H9 (cell line): ENCODE measurements around the gene CACNA1G. TPM values are rescaled to one million over a fixed set of nuclear protein-coding genes. Genes with fewer than 3 reads are reported as not detected.

Experiments used
- DNase-seq: peaks from one replicate; pipeline ENCODE4 v3.0.0-alpha.2; 2017
- H2AFZ ChIP-seq: one replicate; pipeline ENCODE4 v1.6.1; 2013; ENCODE audit warnings: mild to moderate bottlenecking, low read length, control low read depth, moderate library complexity
- H2AK5ac ChIP-seq: 2 replicates; pipeline ENCODE4 v1.6.1; 2013; ENCODE audit warnings: low read length, control low read depth, mixed read lengths; ENCODE audit not compliant: insufficient read length
- H2BK120ac ChIP-seq: one replicate; pipeline ENCODE4 v1.6.1; 2013; ENCODE audit warnings: low read depth, mild to moderate bottlenecking, low read length, control low read depth, inconsistent platforms; ENCODE audit not compliant: poor library complexity, severe bottlenecking
- H2BK12ac ChIP-seq: 2 replicates; pipeline ENCODE4 v1.6.1; 2013; ENCODE audit warnings: low read length, control low read depth, mixed read lengths, low read depth; ENCODE audit not compliant: insufficient read length
- H2BK15ac ChIP-seq: 2 replicates; pipeline ENCODE4 v1.6.1; 2013; ENCODE audit warnings: low read depth, low read length, control low read depth
- H2BK20ac ChIP-seq: one replicate; pipeline ENCODE4 v1.6.1; 2013; ENCODE audit warnings: low read depth, mild to moderate bottlenecking, low read length, control low read depth, inconsistent platforms; ENCODE audit not compliant: poor library complexity, severe bottlenecking
- H2BK5ac ChIP-seq: 2 replicates; pipeline ENCODE4 v1.6.1; 2013; ENCODE audit warnings: low read length, control low read depth, mixed read lengths; ENCODE audit not compliant: insufficient read length
- H3K14ac ChIP-seq: 2 replicates; pipeline ENCODE4 v1.6.1; 2013; ENCODE audit warnings: low read length, control low read depth; ENCODE audit not compliant: insufficient read depth
- H3K18ac ChIP-seq: 2 replicates; pipeline ENCODE4 v1.6.1; 2013; ENCODE audit warnings: low read depth, mild to moderate bottlenecking, mixed read lengths, low read length, control low read depth; ENCODE audit not compliant: insufficient read length
- H3K23ac ChIP-seq: 2 replicates; pipeline ENCODE4 v1.6.1; 2013; ENCODE audit warnings: low read length, control low read depth, mixed read lengths, low read depth; ENCODE audit not compliant: insufficient read length
- H3K23me2 ChIP-seq: 2 replicates; pipeline ENCODE4 v1.6.1; 2013; ENCODE audit warnings: low read depth, mild to moderate bottlenecking, mixed read lengths, low read length, control low read depth; ENCODE audit not compliant: insufficient read length, poor library complexity, severe bottlenecking
- H3K27ac ChIP-seq: 2 replicates; pipeline ENCODE4 v1.5.1; 2013; ENCODE audit warnings: low read length, control low read depth, mixed read lengths, low read depth; ENCODE audit not compliant: insufficient read length
- H3K27me3 ChIP-seq: 2 replicates; pipeline ENCODE4 v1.6.1; 2013; ENCODE audit warnings: low read length, control low read depth, inconsistent platforms; ENCODE audit not compliant: insufficient read depth
- H3K4ac ChIP-seq: 2 replicates; pipeline ENCODE4 v1.6.1; 2013; ENCODE audit warnings: low read depth, mild to moderate bottlenecking, control low read depth, inconsistent platforms, low read length, moderate library complexity
- H3K4me1 ChIP-seq: 2 replicates; pipeline ENCODE4 v1.6.1; 2013; ENCODE audit warnings: low read length, control low read depth, inconsistent platforms; ENCODE audit not compliant: insufficient read depth
- H3K4me2 ChIP-seq: 2 replicates; pipeline ENCODE4 v1.6.1; 2013; ENCODE audit warnings: low read length, control low read depth, mixed read lengths; ENCODE audit not compliant: insufficient read length, insufficient read depth
- H3K56ac ChIP-seq: 2 replicates; pipeline ENCODE4 v1.6.1; 2013; ENCODE audit warnings: low read depth, mild to moderate bottlenecking, mixed read lengths, low read length, control low read depth; ENCODE audit not compliant: insufficient read length
- H3K79me1 ChIP-seq: 2 replicates; pipeline ENCODE4 v1.6.1; 2013; ENCODE audit warnings: low read depth, mild to moderate bottlenecking, moderate library complexity, low read length, control low read depth, inconsistent platforms; ENCODE audit not compliant: insufficient read depth, poor library complexity, severe bottlenecking
- H3K79me2 ChIP-seq: 2 replicates; pipeline ENCODE4 v1.6.1; 2013; ENCODE audit warnings: low read length, control low read depth, inconsistent platforms; ENCODE audit not compliant: insufficient read depth
- H3K9ac ChIP-seq: 2 replicates; pipeline ENCODE4 v1.6.1; 2013; ENCODE audit warnings: low read length, control low read depth, mixed read lengths; ENCODE audit not compliant: insufficient read length; ENCODE audit errors: extremely low read depth
- H3K9me3 ChIP-seq: one replicate; pipeline ENCODE4 v1.6.1; 2013; ENCODE audit warnings: low read depth, low read length, inconsistent platforms; ENCODE audit not compliant: control insufficient read depth
- H3T11ph ChIP-seq: one replicate; pipeline ENCODE4 v1.6.1; 2013; ENCODE audit warnings: mild to moderate bottlenecking, low read length, control low read depth, inconsistent platforms
- H4K20me1 ChIP-seq: one replicate; pipeline ENCODE4 v1.6.1; 2013; ENCODE audit not compliant: control insufficient read depth, insufficient read length, insufficient read depth
- H4K5ac ChIP-seq: 2 replicates; pipeline ENCODE4 v1.6.1; 2013; ENCODE audit warnings: low read depth, mild to moderate bottlenecking, mixed read lengths, low read length, control low read depth; ENCODE audit not compliant: insufficient read length
- H4K8ac ChIP-seq: replicated peaks from 2 replicates; pipeline ENCODE4 v1.6.1; 2013; ENCODE audit warnings: low read length, control low read depth, mixed read lengths, low read depth; ENCODE audit not compliant: insufficient read length
- H4K91ac ChIP-seq: 2 replicates; pipeline ENCODE4 v1.6.1; 2013; ENCODE audit warnings: low read depth, mild to moderate bottlenecking, moderate library complexity, mixed read lengths, low read length, control low read depth; ENCODE audit not compliant: insufficient read length
- H3K27ac Mint-ChIP-seq, 3 experiments: 2 replicates in 2 of 3; 3 replicates in 1 of 3; pipeline ENCODE4 v1.8.0; 2020 to 2021; ENCODE audit warnings: mixed read lengths in 3 of 3, mild to moderate bottlenecking in 1 of 3, moderate library complexity in 1 of 3
- H3K27me3 Mint-ChIP-seq: 2 replicates; pipeline ENCODE4 v1.8.0; 2021; ENCODE audit warnings: low read depth, mild to moderate bottlenecking, moderate library complexity, mixed read lengths
- H3K36me3 Mint-ChIP-seq, 3 experiments: 2 replicates in 2 of 3; 3 replicates in 1 of 3; pipeline ENCODE4 v1.8.0; 2020 to 2021; ENCODE audit warnings: low read depth in 3 of 3, mixed read lengths in 3 of 3; ENCODE audit not compliant: insufficient read depth in 1 of 3
- H3K4me1 Mint-ChIP-seq, 2 experiments: 2 replicates each; pipeline ENCODE4 v1.8.0; 2020; ENCODE audit warnings: mixed read lengths in 2 of 2
- H3K4me3 Mint-ChIP-seq, 2 experiments: 2 replicates in 1 of 2; 3 replicates in 1 of 2; pipeline ENCODE4 v1.8.0; 2020 to 2021; ENCODE audit warnings: mild to moderate bottlenecking in 2 of 2, mixed read lengths in 2 of 2, moderate library complexity in 1 of 2
- H3K9me3 Mint-ChIP-seq, 2 experiments: 2 replicates in 1 of 2; 3 replicates in 1 of 2; pipeline ENCODE4 v1.8.0; 2020; ENCODE audit warnings: mild to moderate bottlenecking in 2 of 2, mixed read lengths in 2 of 2, moderate library complexity in 1 of 2
- whole genome bisulfite sequencing: extraction: QIAGEN DNeasy Blood & Tissue Kit; methylation state at CpG from one replicate; pipeline ENCODE4 v1.1.7; 2013; ENCODE audit warnings: missing lambda C conversion rate, low lambda C conversion rate, mixed read lengths; ENCODE audit not compliant: insufficient read length; ENCODE audit errors: extremely low coverage; 5-methylcytosine and 5-hydroxymethylcytosine counted together
- total RNA-seq: library from RNA; stranded (reverse); gene quantifications from 2 replicates; pipeline ENCODE4 v1.2.1, GENCODE V29; 2021
- TF ChIP-seq, protein P1 (sequence below): fragments of 200-600 bp; sonication (generic); conservative IDR thresholded peaks from 3 replicates; pipeline ENCODE4 v1.8.0; 2021; ENCODE audit warnings: antibody characterized with exemption, mild to moderate bottlenecking

The CACNA1G gene
- total RNA-seq, 1 experiment from 2014 or later = 1.5 TPM

DNA sequence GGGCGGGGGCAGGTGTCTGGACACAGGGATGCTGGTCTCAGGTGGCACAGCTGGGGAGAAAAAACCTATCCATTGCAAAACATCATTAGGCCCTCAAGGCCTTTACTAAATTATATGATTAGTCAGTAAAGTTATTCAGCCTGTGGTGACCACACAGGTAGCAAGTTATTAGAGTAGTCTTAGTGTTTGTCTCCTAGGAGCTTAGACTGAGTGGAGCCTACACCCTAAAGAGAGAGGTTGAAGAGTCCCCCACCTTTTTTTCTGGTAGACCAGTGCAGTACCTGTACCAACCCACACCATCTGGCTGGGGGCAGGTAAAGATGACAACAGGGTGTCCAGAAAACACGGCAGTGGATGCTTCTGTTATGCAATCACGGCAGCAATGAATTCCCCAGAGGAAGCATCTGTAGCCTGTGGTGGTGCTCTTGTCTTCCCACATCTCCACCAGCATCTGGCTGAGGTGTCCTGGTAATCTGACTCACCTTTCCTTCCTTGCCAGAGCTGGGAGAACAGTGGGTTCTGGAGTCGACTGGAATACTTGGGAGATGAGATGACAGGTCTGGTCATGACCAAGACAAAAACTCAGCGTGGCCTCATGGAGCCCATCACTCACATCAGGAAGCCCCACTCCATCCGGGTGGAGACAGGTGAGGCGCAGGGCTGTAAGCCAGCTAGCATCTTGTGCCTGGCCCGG, 41.2 kb upstream of the CACNA1G start:
- no peak overlapping the region for H3K14ac ChIP-seq
- no peaks in the 10 kb centered on the region for H3K4me1 ChIP-seq
- no peak overlapping the region for H3K27ac ChIP-seq
- no peaks in the 10 kb centered on the region for H4K20me1 ChIP-seq
- H4K5ac ChIP-seq = no peak overlapping the region
- Mint-ChIP-seq H3K4me3 (no peak overlapping the region), H3K36me3 (no peaks in the 10 kb centered on the region), H3K9me3 (no peaks in the 10 kb centered on the region), H3K27ac (no peak overlapping the region; a peak in 1 of 7 replicates), H3K27me3 (peaks cover 6% of the 10 kb centered on the region; the same call in 1 of the 2 replicates), H3K4me1 (peaks cover 14 to 18% of the 10 kb centered on the region in 2 experiments)
- no peak overlapping the region for H2BK5ac ChIP-seq
- H2BK120ac ChIP-seq = no peak overlapping the region
- no peak overlapping the region for H3T11ph ChIP-seq
- H2BK20ac ChIP-seq = no peak overlapping the region
- H3K27me3 ChIP-seq = no peaks in the 10 kb centered on the region
- no peak overlapping the region for H2BK15ac ChIP-seq
- TF ChIP-seq, protein P1, sequence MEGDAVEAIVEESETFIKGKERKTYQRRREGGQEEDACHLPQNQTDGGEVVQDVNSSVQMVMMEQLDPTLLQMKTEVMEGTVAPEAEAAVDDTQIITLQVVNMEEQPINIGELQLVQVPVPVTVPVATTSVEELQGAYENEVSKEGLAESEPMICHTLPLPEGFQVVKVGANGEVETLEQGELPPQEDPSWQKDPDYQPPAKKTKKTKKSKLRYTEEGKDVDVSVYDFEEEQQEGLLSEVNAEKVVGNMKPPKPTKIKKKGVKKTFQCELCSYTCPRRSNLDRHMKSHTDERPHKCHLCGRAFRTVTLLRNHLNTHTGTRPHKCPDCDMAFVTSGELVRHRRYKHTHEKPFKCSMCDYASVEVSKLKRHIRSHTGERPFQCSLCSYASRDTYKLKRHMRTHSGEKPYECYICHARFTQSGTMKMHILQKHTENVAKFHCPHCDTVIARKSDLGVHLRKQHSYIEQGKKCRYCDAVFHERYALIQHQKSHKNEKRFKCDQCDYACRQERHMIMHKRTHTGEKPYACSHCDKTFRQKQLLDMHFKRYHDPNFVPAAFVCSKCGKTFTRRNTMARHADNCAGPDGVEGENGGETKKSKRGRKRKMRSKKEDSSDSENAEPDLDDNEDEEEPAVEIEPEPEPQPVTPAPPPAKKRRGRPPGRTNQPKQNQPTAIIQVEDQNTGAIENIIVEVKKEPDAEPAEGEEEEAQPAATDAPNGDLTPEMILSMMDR = no peak
- no peak overlapping the region for H3K4ac ChIP-seq
- no peak overlapping the region for H3K23ac ChIP-seq
- no peaks in the 10 kb centered on the region for H3K79me1 ChIP-seq
- H2AK5ac ChIP-seq = no peak overlapping the region
- WGBS = no CpG with 5 or more reads among the region's 8 CpGs
- H3K18ac ChIP-seq = no peak overlapping the region
- no peak overlapping the region for H4K91ac ChIP-seq
- no peaks in the 10 kb centered on the region for H3K9me3 ChIP-seq
- DNase-seq = no peak
- H3K4me2 ChIP-seq = no peak overlapping the region
- no peak overlapping the region for H2BK12ac ChIP-seq
- no peaks in the 10 kb centered on the region for H3K79me2 ChIP-seq
- no peak overlapping the region for H3K9ac ChIP-seq
- H3K23me2 ChIP-seq = no peaks in the 10 kb centered on the region
- no peak overlapping the region for H4K8ac ChIP-seq
- H2AFZ ChIP-seq = no peak overlapping the region
- no peak overlapping the region for H3K56ac ChIP-seq
